B cell (primary cell): ENCODE results near the gene ARFGAP1. TPM values are rescaled to one million over a fixed set of nuclear protein-coding genes. Genes with fewer than 3 reads are reported as not detected.

Experiments used
- ATAC-seq: fragments of 200-7000 bp; cut with Tn5 transposase; one replicate; pipeline ENCODE4 v1.10.0; 2021; ENCODE audit warnings: low read depth, mild to moderate bottlenecking, moderate number of reproducible peaks, moderate library complexity
- CTCF ChIA-PET: fragments of 350-600 bp; sonication (Branson Sonifier 250); formaldehyde crosslinking; loops from one replicate; lab custom pipeline; 2021; ENCODE audit warnings: antibody characterized with exemption, inconsistent platforms; lab: Charles Lee
- POLR2A ChIA-PET: fragments of 350-600 bp; sonication (Branson Sonifier 250); formaldehyde crosslinking; loops from one replicate; lab custom pipeline; 2021; ENCODE audit warnings: antibody characterized with exemption; lab: Charles Lee
- DNase-seq: peaks from one replicate; pipeline ENCODE4 v3.0.0; 2013
- H2AFZ ChIP-seq: 2 replicates; pipeline ENCODE4 v1.6.1; 2012; ENCODE audit warnings: mild to moderate bottlenecking, low read depth, low read length; ENCODE audit not compliant: insufficient read depth, poor library complexity, severe bottlenecking
- H3K27ac ChIP-seq, 2 donors: 1 replicate in 1 of 2; 2 replicates in 1 of 2; pipeline ENCODE4 v1.5.1; 2012 to 2013; ENCODE audit warnings: low read length in 2 of 2, mild to moderate bottlenecking in 2 of 2, moderate library complexity in 1 of 2
- H3K27me3 ChIP-seq, 4 experiments: fragments of 200-600 bp in 1 of 4; sonication (generic) in 1 of 4; replicated peaks in 1 of 4; 1 replicate in 2 of 4; 2 replicates in 2 of 4; pipeline versions ENCODE4 v1.6.1 to v1.7.0; 2013 to 2016; ENCODE audit warnings: low read length in 3 of 4, mild to moderate bottlenecking in 2 of 4, mixed read lengths in 1 of 4, moderate library complexity in 1 of 4; ENCODE audit not compliant: insufficient read depth in 4 of 4, control insufficient read depth in 3 of 4; ENCODE audit errors: control extremely low read depth in 1 of 4
- H3K36me3 ChIP-seq, 2 experiments: replicated peaks in 1 of 2; 1 replicate in 1 of 2; 2 replicates in 1 of 2; pipeline versions ENCODE4 v1.6.1 to v1.7.1; 2013; ENCODE audit warnings: low read length in 1 of 2; ENCODE audit not compliant: insufficient read depth in 2 of 2, control insufficient read depth in 1 of 2; ENCODE audit errors: control extremely low read depth in 1 of 2, extremely low read depth in 1 of 2
- H3K4me1 ChIP-seq, 2 donors: fragments of 200-600 bp in 1 of 2; sonication (generic) in 1 of 2; 1 replicate in 1 of 2; 2 replicates in 1 of 2; pipeline versions ENCODE4 v1.5.1 to v1.6.1; 2013 to 2017; ENCODE audit warnings: low read length in 2 of 2; ENCODE audit not compliant: control insufficient read depth in 2 of 2, insufficient read depth in 2 of 2
- H3K4me2 ChIP-seq: replicated peaks from 2 replicates; pipeline ENCODE3; 2012; ENCODE audit warnings: mild to moderate bottlenecking, low read depth, low read length; ENCODE audit not compliant: poor library complexity, severe bottlenecking
- H3K4me3 ChIP-seq, 5 experiments: fragments of 200-600 bp in 1 of 5; sonication (generic) in 1 of 5; 1 replicate in 3 of 5; 2 replicates in 2 of 5; pipeline versions ENCODE4 v1.5.1 to v1.7.0; 2011 to 2016; ENCODE audit warnings: low read length in 4 of 5, mild to moderate bottlenecking in 4 of 5, low read depth in 2 of 5, control low read depth in 1 of 5, moderate library complexity in 1 of 5; ENCODE audit not compliant: insufficient read depth in 1 of 5; ENCODE audit errors: control extremely low read depth in 1 of 5, extremely low read depth in 1 of 5
- H3K79me2 ChIP-seq: fragments of 200-600 bp; sonication (generic); one replicate; pipeline ENCODE4 v1.6.0; 2016; ENCODE audit warnings: low read length; ENCODE audit not compliant: control insufficient read depth, insufficient read depth
- H3K9ac ChIP-seq: fragments of 200-600 bp; sonication (generic); 2 replicates; pipeline ENCODE4 v1.6.1; 2017; ENCODE audit warnings: mild to moderate bottlenecking, low read length, moderate library complexity
- H3K9me3 ChIP-seq, 3 donors: one replicate each; pipeline versions ENCODE4 v1.6.1 to v1.7.1; 2013; ENCODE audit warnings: low read length in 2 of 3; ENCODE audit not compliant: control insufficient read depth in 2 of 3, insufficient read depth in 1 of 3; ENCODE audit errors: control extremely low read depth in 1 of 3
- H4K20me1 ChIP-seq: 2 replicates; pipeline ENCODE4 v1.6.0; 2012; ENCODE audit warnings: mild to moderate bottlenecking, low read length; ENCODE audit not compliant: insufficient read depth, control insufficient read depth, poor library complexity, severe bottlenecking
- H3K27ac Mint-ChIP-seq: one replicate; pipeline ENCODE4 v1.8.0; 2021; ENCODE audit warnings: mixed read lengths
- H3K27me3 Mint-ChIP-seq: one replicate; pipeline ENCODE4 v1.8.0; 2021; ENCODE audit warnings: mixed read lengths
- H3K4me1 Mint-ChIP-seq: one replicate; pipeline ENCODE4 v1.8.0; 2021; ENCODE audit warnings: mixed read lengths
- H3K4me3 Mint-ChIP-seq: one replicate; pipeline ENCODE4 v1.8.0; 2021; ENCODE audit warnings: mixed read lengths
- H3K9me3 Mint-ChIP-seq: one replicate; pipeline ENCODE4 v1.8.0; 2022; ENCODE audit warnings: mixed read lengths; ENCODE audit not compliant: insufficient read depth
- CTCF ChIP-seq: fragments of 200-600 bp; IDR thresholded peaks from one replicate; pipeline ENCODE4 v1.8.0; 2022; ENCODE audit warnings: antibody characterized with exemption, mild to moderate bottlenecking
- EZH2 ChIP-seq: IDR thresholded peaks from 2 replicates; pipeline ENCODE4 v1.6.1; 2012; ENCODE audit warnings: borderline replicate concordance, low read depth, mild to moderate bottlenecking, moderate library complexity, low read length; ENCODE audit not compliant: insufficient read depth, poor library complexity, severe bottlenecking
- WGBS: methylation state at CpG from one replicate; pipeline ENCODE4 v1.1.5; 2013; ENCODE audit warnings: missing lambda C conversion rate; ENCODE audit not compliant: insufficient coverage; 5-methylcytosine and 5-hydroxymethylcytosine counted together
- intact Hi-C: fragments of 100-400 bp; cut with micrococcal nuclease; formaldehyde crosslinking; loops from one replicate; pipeline ENCODE4 v1.10.0; 2022
- polyA plus RNA-seq: library from polyadenylated mRNA; depleted of rRNA; stranded (reverse); fragments of >200 nt; gene quantifications from 2 replicates; pipeline ENCODE4 v1.2.3, GENCODE V29; 2012
- total RNA-seq, 2 donors: library from RNA; stranded (reverse); fragments of 120-200 nt in 1 of 2; gene quantifications; 1 replicate in 1 of 2; 2 replicates in 1 of 2; pipeline versions ENCODE4 v1.2.3 to v1.2.4, GENCODE V29; 2013 to 2022

The ARFGAP1 gene
- total and polyA plus RNA-seq, 2 donors (not counting 1 experiment from before 2014, with no cell fraction given) = 83.2 to 99.4 TPM

GRCh38 chr20:63321148-63321831, 48.7 kb downstream of the ARFGAP1 start:
- ChIA-PET CTCF (no interaction called here), POLR2A (no interaction called here)
- H3K79me2 ChIP-seq = no peaks in the 10 kb centered on the region
- H3K36me3 ChIP-seq = no peaks in the 10 kb centered on the region
- H3K9me3 ChIP-seq = peaks cover 0 to 8% (median 2%) of the 10 kb centered on the region in 3 donors
- no peak overlapping the region for H3K4me2 ChIP-seq
- Mint-ChIP-seq H3K27ac (no peak overlapping the region), H3K9me3 (no peaks in the 10 kb centered on the region), H3K27me3 (peaks cover 6% of the 10 kb centered on the region), H3K4me1 (no peaks in the 10 kb centered on the region), H3K4me3 (no peak overlapping the region)
- DNase-seq (no peak), ATAC-seq (no peak)
- no peak overlapping the region for H3K4me3 ChIP-seq
- no peaks in the 10 kb centered on the region for H4K20me1 ChIP-seq
- H2AFZ ChIP-seq = no peak overlapping the region
- no peak overlapping the region for H3K9ac ChIP-seq
- H3K27me3 ChIP-seq = peaks cover 0 to 2% (median 0%) of the 10 kb centered on the region in 4 experiments
- 84% methylated on average over 19 of the region's 20 CpGs for WGBS
- H3K4me1 ChIP-seq = peaks cover 5 to 8% of the 10 kb centered on the region in 2 donors
- TF ChIP-seq EZH2 = no peak
- no peak for TF ChIP-seq CTCF
- no peak overlapping the region for H3K27ac ChIP-seq
- intact Hi-C loops = no loop called here

- Histone ChIP-seq H2AFZ (no peak overlapping the region), H3K27ac (no peak overlapping the region), H3K4me1 (peaks cover 10 to 16% of the 10 kb centered on the region in 2 donors), H3K36me3 (no peaks in the 10 kb centered on the region), H3K27me3 (peaks cover 0 to 2% (median 0%) of the 10 kb centered on the region in 4 experiments), H3K9ac (no peak overlapping the region), H4K20me1 (no peaks in the 10 kb centered on the region), H3K9me3 (peaks cover 0 to 19% (median 10%) of the 10 kb centered on the region in 3 donors), H3K4me3 (no peak overlapping the region), H3K79me2 (no peaks in the 10 kb centered on the region), H3K4me2 (no peak overlapping the region)
- DNase-seq (no peak), ATAC-seq (no peak)
- ChIA-PET CTCF (no interaction called here), POLR2A (no interaction called here)
- no peak for TF ChIP-seq EZH2
- TF ChIP-seq CTCF = no peak
- Mint-ChIP-seq H3K27me3 (peaks cover 6% of the 10 kb centered on the region), H3K9me3 (no peaks in the 10 kb centered on the region), H3K27ac (no peak overlapping the region), H3K4me1 (peaks cover 5% of the 10 kb centered on the region), H3K4me3 (no peak overlapping the region)
- 77% methylated on average over 33 of the region's 34 CpGs for WGBS
- intact Hi-C loops = no loop called here
These were observed 49.7 kb downstream of the ARFGAP1 start for GRCh38 chr20:63322146-63322932.
